Kidney (tissue), 14 donors: ENCODE results near the gene MSI2. TPM values are rescaled to one million over a fixed set of nuclear protein-coding genes. Genes with fewer than 3 reads are reported as not detected.

Experiments
- DNase-seq, 5 donors: peaks; one replicate each; pipeline ENCODE4 v3.0.0-alpha.2; 2013 to 2020
- FAIRE-seq: peaks from 2 replicates; lab custom pipeline; 2012; peaks lifted over from hg19 to GRCh38; lab: Jason Lieb, UNC
- H3K27ac ChIP-seq, 2 donors: one replicate each; pipeline ENCODE4 v1.7.0; 2013; ENCODE audit warnings: low read depth in 2 of 2, low read length in 2 of 2, inconsistent platforms in 1 of 2
- H3K27me3 ChIP-seq: one replicate; pipeline ENCODE4 v1.7.1; 2013; ENCODE audit warnings: low read length, inconsistent platforms; ENCODE audit not compliant: control insufficient read depth, insufficient read depth
- H3K36me3 ChIP-seq, 3 donors: one replicate each; pipeline versions ENCODE4 v1.7.0 to v1.7.1; 2013; ENCODE audit warnings: low read length in 3 of 3, control low read depth in 1 of 3, inconsistent platforms in 1 of 3; ENCODE audit not compliant: insufficient read depth in 3 of 3, control insufficient read depth in 2 of 3
- H3K4me1 ChIP-seq, 3 donors: one replicate each; pipeline versions ENCODE4 v1.7.0 to v1.7.1; 2013; ENCODE audit warnings: low read length in 3 of 3, inconsistent platforms in 1 of 3, low read depth in 1 of 3; ENCODE audit not compliant: control insufficient read depth in 2 of 3, insufficient read depth in 2 of 3
- H3K4me3 ChIP-seq, 3 donors: one replicate each; pipeline versions ENCODE4 v1.7.0 to v1.8.1; 2013; ENCODE audit warnings: low read length in 3 of 3, control low read depth in 1 of 3, inconsistent platforms in 1 of 3
- H3K9ac ChIP-seq, 3 donors: one replicate each; pipeline versions ENCODE4 v1.7.0 to v1.7.1; 2013; ENCODE audit warnings: low read length in 3 of 3, control low read depth in 1 of 3, inconsistent platforms in 1 of 3
- H3K9me3 ChIP-seq, 3 donors: one replicate each; pipeline versions ENCODE4 v1.7.0 to v1.7.1; 2013; ENCODE audit warnings: low read length in 3 of 3, control low read depth in 1 of 3, inconsistent platforms in 1 of 3; ENCODE audit not compliant: control insufficient read depth in 2 of 3, insufficient read depth in 1 of 3
- CTCF ChIP-seq: IDR thresholded peaks from 3 replicates; pipeline ENCODE4 v1.5.1; 2012; ENCODE audit warnings: mild to moderate bottlenecking, moderate library complexity, borderline replicate concordance; ENCODE audit not compliant: insufficient read depth; ENCODE audit errors: extremely low read depth
- intact Hi-C: fragments of 100-400 bp; cut with DNase I; formaldehyde crosslinking; loops from one replicate; pipeline ENCODE4 v1.11.1; 2022
- polyA plus RNA-seq: library from polyadenylated mRNA; stranded (reverse); fragments of 350-450 nt; fragmentation: Illumina TruSeq; extraction: RNeasy Lipid Tissue Mini Kit (QIAGEN cat#74804); gene quantifications from one replicate; pipeline ENCODE4 v1.2.3, GENCODE V29; 2014; ENCODE audit warnings: low read depth, low replicate concordance; ENCODE audit not compliant: insufficient read depth
- total RNA-seq: library from RNA; stranded (reverse); fragmentation: NEBNext Ultra II Directional; extraction: Animal tissue kit (Norgen Biotek cat#: 25700); gene quantifications from one replicate; pipeline ENCODE4 v1.2.1, GENCODE V29; 2021
- donor health status: control.
- donor health status: control.
- donor health status: control.
- donor health status: control.
- donor health status: control.
- donor health status: DM: yes; HTN: yes; CAD: no.
- donor health status: Normal renal cell carcinoma (clear cell type).

MSI2 gene
- total and polyA plus RNA-seq, 2 donors from 2014 or later = 69.2 to 151 TPM

DNA sequence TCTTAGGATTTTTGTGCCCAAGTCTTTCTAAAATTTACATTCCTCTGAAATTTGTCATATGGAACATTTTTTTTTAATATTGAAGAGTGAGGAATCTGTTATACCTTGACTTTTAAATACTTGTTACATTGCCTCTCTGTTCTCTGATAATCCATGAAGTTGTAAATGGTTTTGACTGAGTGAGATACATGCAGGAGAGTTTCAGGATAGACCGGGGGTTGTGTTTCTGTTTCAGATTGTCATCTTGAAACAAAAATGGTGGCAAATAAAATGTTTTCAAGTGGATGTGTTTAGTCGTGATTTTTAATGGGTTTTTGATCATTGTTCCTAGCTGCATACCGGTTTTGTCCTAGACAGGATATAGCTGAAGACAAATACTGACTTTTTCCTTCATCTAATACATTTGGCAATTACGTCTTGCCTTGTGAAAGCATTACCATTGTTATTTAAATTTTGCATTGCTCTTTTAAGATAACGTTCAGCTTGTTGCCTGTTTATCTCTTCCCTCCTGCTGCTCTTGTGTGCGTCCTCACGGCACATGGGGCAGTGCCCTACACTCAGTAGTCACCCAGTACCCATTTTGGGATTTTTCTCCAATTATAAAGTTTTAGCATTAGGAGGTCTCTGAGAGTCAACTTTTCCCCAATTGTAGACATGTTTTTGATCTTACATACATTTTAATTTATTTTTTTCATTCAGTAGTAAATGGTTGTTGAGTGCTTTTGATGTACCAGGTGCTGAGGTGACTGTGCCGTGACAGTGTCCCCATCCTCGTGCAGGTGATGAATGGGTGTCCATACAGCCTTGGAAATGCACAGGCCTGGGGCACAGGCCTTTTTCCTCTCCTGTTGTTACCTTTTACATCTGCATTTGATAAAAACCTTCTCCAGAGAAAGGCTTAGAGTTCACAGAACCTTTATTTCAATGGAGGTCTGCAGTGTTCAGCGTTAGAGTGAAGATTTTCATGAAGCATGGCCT, 169.9 kb downstream of the MSI2 start:
- no peak for TF ChIP-seq CTCF
- FAIRE-seq = no peak

DNA sequence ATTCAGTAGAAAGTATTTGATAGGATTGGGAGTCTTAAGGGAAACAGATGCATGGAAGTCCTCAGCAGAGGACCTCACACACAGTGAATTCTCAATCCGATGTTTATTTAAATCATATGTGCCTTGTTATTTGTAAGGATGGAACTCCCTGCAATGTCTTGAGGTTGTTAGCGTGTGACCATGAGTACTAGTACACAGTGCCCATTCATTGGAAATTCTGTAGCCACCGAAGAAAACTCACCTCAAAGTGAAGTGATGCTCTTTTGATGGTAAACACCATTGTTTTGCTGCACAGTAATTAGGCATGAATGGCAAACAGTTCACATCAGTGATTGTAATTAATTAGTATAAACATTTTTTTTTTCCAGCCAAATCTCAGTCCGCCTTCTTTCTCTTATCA, 173.6 kb downstream of the MSI2 start:
- Histone ChIP-seq H3K4me1 (peaks cover 0 to 19% (median 5%) of the 10 kb centered on the region in 3 donors), H3K9ac (no peak overlapping the region), H3K36me3 (no peaks in the 10 kb centered on the region), H3K27ac (no peak overlapping the region), H3K4me3 (no peak overlapping the region), H3K9me3 (no peaks in the 10 kb centered on the region), H3K27me3 (no peaks in the 10 kb centered on the region)
- FAIRE-seq (no peak), DNase-seq (no peak)
- intact Hi-C loops = no loop called here
- TF ChIP-seq CTCF = no peak

More for the DNA sequence above, 169.9 kb downstream of the MSI2 start:
- Histone ChIP-seq H3K9me3 (no peaks in the 10 kb centered on the region), H3K4me1 (peaks cover 0 to 9% (median 3%) of the 10 kb centered on the region in 3 donors), H3K27me3 (no peaks in the 10 kb centered on the region), H3K4me3 (no peak overlapping the region), H3K36me3 (no peaks in the 10 kb centered on the region), H3K9ac (no peak overlapping the region), H3K27ac (no peak overlapping the region)
- DNase-seq = no peak
- intact Hi-C loops = no loop called here

DNA sequence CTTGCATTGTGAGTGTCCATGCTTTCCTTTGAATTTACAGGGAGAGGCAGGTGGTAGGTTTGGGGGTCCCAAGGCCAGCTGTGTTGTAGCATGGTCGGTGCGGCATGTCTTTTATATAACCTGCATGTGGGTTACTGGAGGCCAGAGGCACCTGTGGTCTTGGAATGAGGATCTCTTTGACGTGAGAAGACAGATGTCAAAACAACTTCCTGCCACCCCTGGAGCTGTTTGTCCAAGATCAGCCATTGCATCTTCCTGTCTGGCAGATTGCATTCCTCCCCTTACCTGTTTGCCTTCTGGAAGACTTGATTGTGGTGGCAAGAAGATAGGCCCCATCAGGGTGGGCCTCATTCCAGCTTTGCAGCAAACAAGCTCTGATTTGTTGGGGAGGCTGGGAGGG, 175.1 kb downstream of the MSI2 start:
- no peaks in the 10 kb centered on the region for H3K9me3 ChIP-seq
- no peak overlapping the region for H3K9ac ChIP-seq
- no peak overlapping the region for H3K27ac ChIP-seq
- H3K27me3 ChIP-seq = no peaks in the 10 kb centered on the region
- no peaks in the 10 kb centered on the region for H3K36me3 ChIP-seq
- intact Hi-C loops = no loop called here
- no peak for DNase-seq
- no peak overlapping the region for H3K4me3 ChIP-seq
- no peak for TF ChIP-seq CTCF
- no peak for FAIRE-seq
- peaks cover 0 to 17% (median 10%) of the 10 kb centered on the region in 3 donors for H3K4me1 ChIP-seq
